HG03066 (cell line): Measurements from ENCODE around the gene CSF1.
"Not testable (repeated sequence)": the region's sequence is repeated elsewhere in the genome, so short reads cannot be mapped to it uniquely, and the experiment has no call there.

ENCODE experiments used
- ATAC-seq: cut with Tn5 transposase; IDR thresholded peaks from one replicate; pipeline ENCODE4 v1.9.1; 2021; ENCODE audit warnings: low read depth; ENCODE audit not compliant: unreplicated experiment

Gene CSF1

GRCh38 chr1:109917768-109918606, 7.3 kb downstream of the CSF1 start:
- no peak for ATAC-seq

- ATAC-seq = no peak
These were observed 8.0 kb downstream of the CSF1 start for GRCh38 chr1:109918671-109919070.

- no peak for ATAC-seq
These were observed 8.7 kb downstream of the CSF1 start for GRCh38 chr1:109919303-109919702.

- not testable (repeated sequence) for ATAC-seq
These were observed 9.7 kb downstream of the CSF1 start for GRCh38 chr1:109920391-109920790.

GRCh38 chr1:109922326-109922725, 11.7 kb downstream of the CSF1 start:
- no peak for ATAC-seq

- no peak for ATAC-seq
These were observed 12.7 kb downstream of the CSF1 start for GRCh38 chr1:109923131-109923945.

GRCh38 chr1:109923946-109924275, 13.3 kb downstream of the CSF1 start:
- ATAC-seq = no peak

GRCh38 chr1:109924316-109924715, 13.7 kb downstream of the CSF1 start:
- ATAC-seq = no peak

GRCh38 chr1:109925159-109925990, 14.7 kb downstream of the CSF1 start:
- no peak for ATAC-seq

- ATAC-seq = no peak
These were observed 16.1 kb downstream of the CSF1 start for GRCh38 chr1:109926662-109927300.

GRCh38 chr1:109927356-109927755, 16.7 kb downstream of the CSF1 start:
- ATAC-seq = no peak

GRCh38 chr1:109927911-109928321, 17.3 kb downstream of the CSF1 start:
- no peak for ATAC-seq

- no peak for ATAC-seq
These were observed 18.0 kb downstream of the CSF1 start for GRCh38 chr1:109928591-109929111.

- ATAC-seq = no peak
These were observed 18.5 kb downstream of the CSF1 start for GRCh38 chr1:109929170-109929569.

- ATAC-seq = no peak
These were observed 19.1 kb downstream of the CSF1 start for GRCh38 chr1:109929588-109930251.

GRCh38 chr1:109930252-109930993, 19.8 kb downstream of the CSF1 start:
- no peak for ATAC-seq

- ATAC-seq = no peak
These were observed 20.6 kb downstream of the CSF1 start for GRCh38 chr1:109931189-109931731.

GRCh38 chr1:109931911-109932636, 21.4 kb downstream of the CSF1 start:
- ATAC-seq = no peak
